ENCODE data around the gene GLE1.

GLE1 gene, protein sequence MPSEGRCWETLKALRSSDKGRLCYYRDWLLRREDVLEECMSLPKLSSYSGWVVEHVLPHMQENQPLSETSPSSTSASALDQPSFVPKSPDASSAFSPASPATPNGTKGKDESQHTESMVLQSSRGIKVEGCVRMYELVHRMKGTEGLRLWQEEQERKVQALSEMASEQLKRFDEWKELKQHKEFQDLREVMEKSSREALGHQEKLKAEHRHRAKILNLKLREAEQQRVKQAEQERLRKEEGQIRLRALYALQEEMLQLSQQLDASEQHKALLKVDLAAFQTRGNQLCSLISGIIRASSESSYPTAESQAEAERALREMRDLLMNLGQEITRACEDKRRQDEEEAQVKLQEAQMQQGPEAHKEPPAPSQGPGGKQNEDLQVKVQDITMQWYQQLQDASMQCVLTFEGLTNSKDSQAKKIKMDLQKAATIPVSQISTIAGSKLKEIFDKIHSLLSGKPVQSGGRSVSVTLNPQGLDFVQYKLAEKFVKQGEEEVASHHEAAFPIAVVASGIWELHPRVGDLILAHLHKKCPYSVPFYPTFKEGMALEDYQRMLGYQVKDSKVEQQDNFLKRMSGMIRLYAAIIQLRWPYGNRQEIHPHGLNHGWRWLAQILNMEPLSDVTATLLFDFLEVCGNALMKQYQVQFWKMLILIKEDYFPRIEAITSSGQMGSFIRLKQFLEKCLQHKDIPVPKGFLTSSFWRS

DNA sequence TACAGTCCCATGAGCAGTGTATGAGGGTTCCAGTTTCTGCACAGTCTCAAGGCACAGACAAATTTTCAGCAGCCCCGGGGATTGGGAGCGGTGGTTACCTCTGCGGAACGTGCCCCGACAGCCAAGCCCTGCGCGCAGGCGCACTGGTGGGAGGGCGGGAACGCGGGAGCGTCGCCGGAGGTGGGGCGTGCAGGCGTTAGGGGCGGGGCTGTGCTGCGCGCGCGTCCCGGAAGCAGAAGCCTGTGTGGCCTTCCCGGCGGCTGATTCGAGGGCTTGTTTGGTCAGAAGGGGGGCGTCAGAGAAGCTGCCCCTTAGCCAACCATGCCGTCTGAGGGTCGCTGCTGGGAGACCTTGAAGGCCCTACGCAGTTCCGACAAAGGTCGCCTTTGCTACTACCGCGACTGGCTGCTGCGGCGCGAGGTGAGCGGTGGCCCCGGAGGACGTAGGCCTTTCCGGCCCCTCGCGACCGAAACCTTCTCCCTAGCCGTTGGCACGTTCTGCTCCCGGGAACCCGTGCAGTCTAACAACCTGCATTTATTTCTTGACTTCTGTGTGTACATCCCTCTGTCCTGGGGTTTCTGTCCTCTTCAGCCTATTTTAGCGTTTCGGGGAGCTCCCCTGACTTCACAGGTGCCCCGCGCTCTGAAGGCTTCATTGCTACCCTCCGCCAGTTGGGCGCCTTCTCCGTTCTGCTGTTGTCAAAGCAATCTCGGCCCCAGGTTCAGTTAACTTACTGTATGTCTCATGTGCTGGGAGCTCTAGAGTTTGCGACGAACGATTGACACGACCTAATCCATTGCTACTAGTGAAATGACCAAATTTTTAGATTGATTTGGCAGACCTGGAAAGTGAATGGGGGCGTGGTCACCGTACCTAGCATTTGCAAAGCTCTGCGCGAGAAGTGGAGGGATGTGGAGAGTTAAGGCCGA lies at the start of gene GLE1:
TSS of gene GLE1 (plus strand) at position 235 of the 929 bp plus-strand sequence. CDS start at position 322, 87 bp downstream.
- peak; percentile 97 for DNase-seq (ENCODE audit: low spot score)

DNA sequence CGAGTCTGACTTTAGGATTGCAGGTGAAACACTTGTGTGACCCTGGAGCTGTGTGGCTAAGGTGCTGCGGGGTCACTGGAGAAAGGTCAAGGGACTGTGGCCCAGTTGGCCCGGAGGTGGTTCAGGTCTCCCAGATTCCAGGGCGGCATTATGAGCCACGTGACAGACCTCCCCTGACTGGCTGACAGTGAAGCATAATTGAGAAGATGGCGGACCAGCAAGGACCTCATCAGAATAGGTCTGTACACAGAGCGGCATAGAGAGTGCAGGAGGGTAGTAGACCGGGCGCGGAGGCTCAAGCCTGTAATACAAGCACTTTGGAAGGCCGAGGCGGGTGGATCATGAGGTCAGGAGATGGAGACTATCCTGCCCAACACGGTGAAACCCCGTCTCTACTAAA lies 49.5 kb upstream of the GLE1 start:
- DNase-seq (ENCODE audit: low spot score) = no peak

DNA sequence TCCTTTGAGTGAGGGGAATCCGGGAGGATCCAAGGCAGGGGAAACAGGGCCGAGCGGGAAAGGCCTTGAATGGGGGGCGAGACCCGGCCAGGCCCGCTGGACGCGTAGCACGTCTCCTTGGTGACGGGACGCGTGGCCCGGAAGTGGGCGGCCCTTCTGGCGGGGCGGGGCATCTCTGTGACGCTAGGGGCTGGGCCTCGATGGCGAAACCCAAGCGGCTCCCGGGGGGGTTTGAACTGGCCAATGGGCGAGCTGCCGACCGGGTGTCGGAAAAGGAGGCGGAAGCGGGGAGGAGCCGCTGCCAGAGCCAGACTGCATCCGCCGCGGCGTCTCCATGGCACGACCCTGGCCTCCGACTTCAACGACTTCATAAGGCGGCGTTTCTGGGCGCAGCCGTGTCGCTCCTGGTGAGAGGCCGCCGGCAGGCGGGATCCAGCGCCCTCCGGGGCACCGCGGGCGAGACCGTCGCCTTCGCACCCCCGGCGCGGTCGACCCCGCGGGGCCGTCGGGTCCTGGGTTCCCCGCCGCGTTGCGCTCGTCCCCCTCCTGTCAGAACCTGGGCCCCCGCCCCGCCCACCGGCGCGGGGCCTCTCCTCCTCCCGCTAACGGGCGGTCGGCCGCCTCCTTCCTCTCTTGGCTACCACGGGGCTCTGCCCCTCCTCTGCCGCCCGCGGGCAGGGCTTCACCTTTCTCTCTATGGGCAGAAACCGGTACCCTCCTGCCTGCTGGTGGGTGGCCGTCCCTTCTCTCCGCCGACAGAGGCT lies 48.5 kb upstream of the GLE1 start, which contains the start of gene ODF2:
TSS of gene ODF2 (plus strand) at position 158 of the 764 bp plus-strand sequence. CDS start at position 244, 86 bp downstream.
- peak; percentile 99 for DNase-seq (ENCODE audit: low spot score)

DNA sequence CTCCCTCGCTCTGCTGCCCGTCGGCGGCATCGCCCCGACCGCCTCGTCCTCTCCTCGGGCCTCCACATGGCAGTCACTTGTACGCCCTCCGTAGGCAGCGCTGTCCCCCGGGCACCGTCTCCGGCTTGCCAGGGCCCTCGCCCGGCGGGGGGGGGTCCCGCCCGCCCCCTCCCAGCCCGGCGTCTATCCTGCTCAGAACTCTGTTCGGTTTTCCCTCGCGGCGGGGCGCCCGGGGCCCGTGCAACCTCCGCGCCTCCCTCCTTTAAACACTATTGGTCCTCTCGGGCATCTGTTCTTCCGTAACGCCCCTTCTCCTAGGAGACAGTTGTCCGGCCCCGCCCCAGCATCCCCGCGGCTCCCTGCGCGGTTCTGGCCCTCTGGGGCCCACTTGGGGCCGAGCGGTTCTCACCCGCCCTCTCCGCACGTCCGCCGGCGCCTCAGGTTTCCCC lies 47.9 kb upstream of the GLE1 start:
- DNase-seq (ENCODE audit: low spot score) = peak; percentile 79

- no peak for DNase-seq (ENCODE audit: low spot score)
Observed at GRCh38 chr9:128457207-128457606, 47.3 kb upstream of the GLE1 start.

DNA sequence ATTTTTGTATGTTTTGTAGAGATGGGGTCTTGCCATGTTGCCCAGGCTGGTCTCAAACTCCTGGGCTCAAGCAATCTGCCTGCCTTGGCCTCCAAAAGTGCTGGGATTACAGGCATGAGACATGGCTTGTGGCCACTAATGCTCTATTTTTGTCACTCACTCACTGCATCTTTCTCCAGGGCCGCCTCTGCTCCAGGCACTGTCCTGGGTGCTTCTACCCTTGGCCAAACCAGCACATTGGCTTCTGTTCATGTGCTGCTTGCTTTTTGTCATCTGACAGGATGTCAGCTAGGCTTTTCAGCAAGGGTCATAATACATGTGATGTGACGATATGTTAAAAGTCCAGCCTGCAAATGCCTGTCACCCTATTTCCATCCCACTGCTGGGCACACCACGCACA lies 45.5 kb upstream of the GLE1 start:
- DNase-seq (ENCODE audit: low spot score) = no peak

GRCh38 chr9:128469070-128469469 lies 35.4 kb upstream of the GLE1 start:
- no peak for DNase-seq (ENCODE audit: low spot score)

DNA sequence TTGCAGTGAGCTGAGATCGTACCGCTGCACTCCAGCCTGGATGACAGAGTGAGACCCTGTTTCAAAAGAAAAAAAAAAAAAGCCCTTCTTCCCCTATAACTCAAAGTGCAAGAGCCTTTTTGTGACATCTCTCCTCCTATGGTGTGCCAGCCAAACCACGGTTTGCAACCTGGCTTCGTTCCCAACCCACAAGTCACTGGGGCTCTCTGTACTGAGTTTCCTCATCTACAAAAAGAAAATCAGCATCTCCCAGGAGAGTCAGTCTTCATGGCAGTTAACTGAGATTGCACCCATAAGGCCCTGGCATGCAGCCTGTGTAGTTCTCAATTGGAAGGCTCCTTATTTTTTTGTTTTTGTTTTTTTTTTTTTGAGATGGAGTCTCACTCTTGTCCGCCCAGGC lies 34.0 kb upstream of the GLE1 start:
- DNase-seq (ENCODE audit: low spot score) = no peak

- no peak for DNase-seq (ENCODE audit: low spot score)
Observed at GRCh38 chr9:128473104-128473503, 31.4 kb upstream of the GLE1 start.

- no peak for DNase-seq (ENCODE audit: low spot score)
Observed at GRCh38 chr9:128475867-128476266, 28.7 kb upstream of the GLE1 start.

- DNase-seq (ENCODE audit: low spot score) = no peak
Observed at GRCh38 chr9:128479262-128479661, 25.3 kb upstream of the GLE1 start.

DNA sequence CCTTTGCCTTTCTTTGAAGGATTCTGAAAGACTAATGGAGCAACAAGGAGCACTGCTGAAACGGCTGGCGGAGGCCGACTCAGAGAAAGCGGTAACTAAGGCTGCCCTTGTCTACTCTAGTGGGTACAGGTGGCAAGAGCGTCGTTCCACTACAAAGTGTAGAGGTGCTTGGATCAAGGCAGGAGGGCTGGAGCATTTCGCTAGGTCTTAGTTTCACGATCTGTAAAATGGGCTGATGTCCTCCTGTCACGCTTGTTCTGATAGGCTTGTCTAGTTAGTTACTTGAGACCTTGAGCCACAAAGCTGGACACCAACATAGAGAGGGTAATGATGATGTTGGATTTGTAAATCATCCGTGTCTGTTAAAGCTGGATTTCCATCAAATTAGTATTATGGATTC lies 23.0 kb upstream of the GLE1 start:
- DNase-seq (ENCODE audit: low spot score) = no peak

DNA sequence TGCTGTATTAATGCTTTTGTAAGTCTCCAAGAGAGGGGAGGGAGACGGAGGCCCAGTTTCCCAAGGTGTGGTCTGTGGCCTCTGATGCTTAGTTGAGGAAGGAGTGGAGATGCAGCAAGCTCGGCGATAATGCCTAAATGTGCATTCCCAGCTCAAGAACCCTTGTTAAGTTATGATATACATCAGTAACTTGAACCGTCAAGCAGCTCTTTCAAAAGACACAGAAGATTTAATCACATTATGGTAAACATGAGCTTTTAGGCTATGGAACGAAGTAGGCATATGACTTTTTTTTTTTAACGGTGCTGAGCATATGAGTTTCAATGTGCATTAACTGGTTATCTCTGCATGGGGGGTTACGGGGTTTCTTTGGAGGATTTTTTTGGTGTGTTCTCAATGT lies 22.3 kb upstream of the GLE1 start:
- no peak for DNase-seq (ENCODE audit: low spot score)

DNA sequence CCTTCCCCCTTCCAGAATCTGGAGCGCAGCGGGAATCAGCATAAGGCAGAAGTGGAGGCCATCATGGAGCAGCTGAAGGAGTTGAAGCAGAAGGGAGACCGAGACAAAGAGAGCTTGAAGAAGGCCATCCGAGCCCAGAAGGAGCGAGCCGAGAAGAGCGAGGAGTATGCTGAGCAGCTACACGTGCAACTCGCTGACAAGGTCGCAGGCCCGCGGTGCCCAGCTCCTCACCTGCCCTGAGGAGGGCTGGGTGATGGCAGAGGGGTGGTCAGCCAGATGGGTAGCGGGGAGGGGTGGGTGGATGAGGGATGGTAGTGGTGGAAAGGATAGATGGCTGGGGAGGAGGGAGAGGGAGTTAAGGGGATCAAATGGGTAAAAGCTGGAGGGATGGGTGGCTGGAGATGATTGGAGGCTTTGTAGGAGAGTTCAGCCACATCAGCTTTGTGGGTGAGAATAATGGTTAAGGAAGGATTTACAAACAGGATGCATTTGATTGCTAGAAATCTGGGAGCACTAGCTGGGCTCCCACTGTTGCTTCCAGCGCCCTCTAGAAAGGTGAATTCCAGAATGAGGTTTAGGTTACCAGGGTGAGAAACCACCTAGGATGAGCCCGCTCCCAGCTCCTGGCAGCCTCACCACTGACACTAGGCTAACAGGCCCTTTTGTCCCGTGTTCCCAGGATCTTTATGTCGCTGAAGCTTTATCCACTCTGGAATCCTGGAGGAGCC lies 19.7 kb upstream of the GLE1 start:
- DNase-seq (ENCODE audit: low spot score) = no peak

DNA sequence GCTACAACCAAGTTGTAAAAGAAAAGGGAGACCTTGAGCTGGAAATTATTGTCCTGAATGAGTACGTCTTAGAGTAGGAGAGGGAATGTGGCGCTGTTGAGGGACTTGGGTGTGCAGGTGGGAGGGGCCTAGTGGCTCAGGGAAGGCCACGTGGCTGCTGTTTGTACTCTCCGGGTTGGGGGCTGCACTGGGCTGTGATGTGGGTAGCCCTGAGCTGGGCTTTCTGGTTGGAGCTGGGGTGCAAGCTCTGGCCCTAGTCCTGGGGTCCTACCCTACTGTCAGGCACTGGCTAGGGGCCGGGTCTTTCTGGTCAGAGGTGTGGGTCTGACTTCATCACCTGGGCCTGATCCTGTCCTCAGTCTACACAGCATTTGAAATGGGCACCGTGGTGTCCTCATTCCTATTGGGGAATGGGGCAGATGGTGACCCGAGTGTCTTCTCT lies 19.1 kb upstream of the GLE1 start:
- no peak for DNase-seq (ENCODE audit: low spot score)

DNA sequence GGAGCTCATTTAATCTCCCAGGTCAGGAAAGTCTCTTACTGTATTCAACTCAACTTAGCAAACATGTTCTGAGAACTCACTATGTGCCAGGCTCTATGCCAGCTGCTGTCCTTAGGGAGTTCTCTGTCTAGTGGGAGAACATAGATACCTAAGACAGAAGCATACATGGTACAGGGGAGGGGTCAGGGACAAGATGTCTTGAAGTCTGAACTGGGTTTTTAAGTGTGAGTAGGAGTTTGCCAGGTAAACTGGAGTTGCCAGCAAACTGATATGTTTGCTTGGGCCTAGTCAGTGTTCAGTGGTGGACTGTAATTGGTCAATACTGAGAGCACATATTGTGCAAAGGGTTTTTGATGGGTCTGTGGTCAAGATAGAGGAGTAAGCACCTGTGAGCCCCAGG lies 18.3 kb upstream of the GLE1 start:
- no peak for DNase-seq (ENCODE audit: low spot score)

GRCh38 chr9:128493424-128493823 lies 11.1 kb upstream of the GLE1 start:
- no peak for DNase-seq (ENCODE audit: low spot score)

GRCh38 chr9:128494108-128494745 lies 10.3 kb upstream of the GLE1 start:
- no peak for DNase-seq (ENCODE audit: low spot score)

DNA sequence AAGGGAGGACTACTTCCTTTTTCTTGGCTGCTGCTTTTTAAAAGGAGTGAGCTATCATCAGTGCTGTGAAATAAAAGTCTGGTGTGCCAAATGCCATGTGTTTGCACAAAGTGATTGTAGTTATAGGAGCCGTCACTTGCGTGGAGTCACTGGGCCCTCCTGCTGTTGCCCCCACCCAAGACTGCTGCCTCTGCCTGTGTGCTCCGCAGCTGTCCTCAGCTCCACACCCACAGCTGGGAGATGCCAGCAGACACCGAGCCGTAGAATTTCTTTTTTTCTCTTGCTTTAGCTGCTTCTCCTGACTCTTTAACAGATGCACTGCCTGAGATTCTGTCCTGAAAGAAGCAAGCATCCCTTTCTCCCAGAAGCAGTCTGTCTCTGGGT lies 9.8 kb upstream of the GLE1 start:
- no peak for DNase-seq (ENCODE audit: low spot score)

DNA sequence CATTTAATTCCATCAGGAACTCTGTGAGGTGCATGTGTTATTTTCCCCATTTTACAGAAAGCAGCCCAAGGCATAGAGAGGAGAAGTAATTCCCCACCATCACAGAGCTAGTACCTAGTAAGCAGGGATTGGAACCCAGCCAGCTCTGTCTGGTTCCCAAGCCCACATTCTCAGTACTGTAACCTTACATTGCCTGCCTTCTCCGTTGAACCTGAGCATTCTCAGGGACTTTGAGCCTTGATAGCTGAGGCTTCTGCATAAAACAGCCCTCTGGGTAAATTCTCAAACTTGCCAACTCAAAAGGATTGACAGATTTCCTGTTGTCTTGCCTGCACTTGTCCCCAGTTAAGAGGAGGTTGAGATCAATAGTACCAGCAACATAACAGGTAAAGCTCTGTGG lies 9.2 kb upstream of the GLE1 start:
- no peak for DNase-seq (ENCODE audit: low spot score)
